B cell (primary cell): Measurements from ENCODE around the gene KSR2. TPM values are rescaled to one million over a fixed set of nuclear protein-coding genes. Genes with fewer than 3 reads are reported as not detected.

Experiments
- ATAC-seq: fragments of 200-7000 bp; cut with Tn5 transposase; one replicate; pipeline ENCODE4 v1.10.0; 2021; ENCODE audit warnings: low read depth, mild to moderate bottlenecking, moderate number of reproducible peaks, moderate library complexity
- CTCF ChIA-PET: fragments of 350-600 bp; sonication (Branson Sonifier 250); formaldehyde crosslinking; loops from one replicate; lab custom pipeline; 2021; ENCODE audit warnings: antibody characterized with exemption, inconsistent platforms; lab: Charles Lee
- POLR2A ChIA-PET: fragments of 350-600 bp; sonication (Branson Sonifier 250); formaldehyde crosslinking; loops from one replicate; lab custom pipeline; 2021; ENCODE audit warnings: antibody characterized with exemption; lab: Charles Lee
- DNase-seq: peaks from one replicate; pipeline ENCODE4 v3.0.0; 2013
- H2AFZ ChIP-seq: 2 replicates; pipeline ENCODE4 v1.6.1; 2012; ENCODE audit warnings: mild to moderate bottlenecking, low read depth, low read length; ENCODE audit not compliant: insufficient read depth, poor library complexity, severe bottlenecking
- H3K27ac ChIP-seq, 2 donors: 1 replicate in 1 of 2; 2 replicates in 1 of 2; pipeline ENCODE4 v1.5.1; 2012 to 2013; ENCODE audit warnings: low read length in 2 of 2, mild to moderate bottlenecking in 2 of 2, moderate library complexity in 1 of 2
- H3K27me3 ChIP-seq, 4 experiments: fragments of 200-600 bp in 1 of 4; sonication (generic) in 1 of 4; replicated peaks in 1 of 4; 1 replicate in 2 of 4; 2 replicates in 2 of 4; pipeline versions ENCODE4 v1.6.1 to v1.7.0; 2013 to 2016; ENCODE audit warnings: low read length in 3 of 4, mild to moderate bottlenecking in 2 of 4, mixed read lengths in 1 of 4, moderate library complexity in 1 of 4; ENCODE audit not compliant: insufficient read depth in 4 of 4, control insufficient read depth in 3 of 4; ENCODE audit errors: control extremely low read depth in 1 of 4
- H3K36me3 ChIP-seq, 2 experiments: replicated peaks in 1 of 2; 1 replicate in 1 of 2; 2 replicates in 1 of 2; pipeline versions ENCODE4 v1.6.1 to v1.7.1; 2013; ENCODE audit warnings: low read length in 1 of 2; ENCODE audit not compliant: insufficient read depth in 2 of 2, control insufficient read depth in 1 of 2; ENCODE audit errors: control extremely low read depth in 1 of 2, extremely low read depth in 1 of 2
- H3K4me1 ChIP-seq, 2 donors: fragments of 200-600 bp in 1 of 2; sonication (generic) in 1 of 2; 1 replicate in 1 of 2; 2 replicates in 1 of 2; pipeline versions ENCODE4 v1.5.1 to v1.6.1; 2013 to 2017; ENCODE audit warnings: low read length in 2 of 2; ENCODE audit not compliant: control insufficient read depth in 2 of 2, insufficient read depth in 2 of 2
- H3K4me2 ChIP-seq: replicated peaks from 2 replicates; pipeline ENCODE3; 2012; ENCODE audit warnings: mild to moderate bottlenecking, low read depth, low read length; ENCODE audit not compliant: poor library complexity, severe bottlenecking
- H3K4me3 ChIP-seq, 5 experiments: fragments of 200-600 bp in 1 of 5; sonication (generic) in 1 of 5; 1 replicate in 3 of 5; 2 replicates in 2 of 5; pipeline versions ENCODE4 v1.5.1 to v1.7.0; 2011 to 2016; ENCODE audit warnings: low read length in 4 of 5, mild to moderate bottlenecking in 4 of 5, low read depth in 2 of 5, control low read depth in 1 of 5, moderate library complexity in 1 of 5; ENCODE audit not compliant: insufficient read depth in 1 of 5; ENCODE audit errors: control extremely low read depth in 1 of 5, extremely low read depth in 1 of 5
- H3K79me2 ChIP-seq: fragments of 200-600 bp; sonication (generic); one replicate; pipeline ENCODE4 v1.6.0; 2016; ENCODE audit warnings: low read length; ENCODE audit not compliant: control insufficient read depth, insufficient read depth
- H3K9ac ChIP-seq: fragments of 200-600 bp; sonication (generic); 2 replicates; pipeline ENCODE4 v1.6.1; 2017; ENCODE audit warnings: mild to moderate bottlenecking, low read length, moderate library complexity
- H3K9me3 ChIP-seq, 3 donors: one replicate each; pipeline versions ENCODE4 v1.6.1 to v1.7.1; 2013; ENCODE audit warnings: low read length in 2 of 3; ENCODE audit not compliant: control insufficient read depth in 2 of 3, insufficient read depth in 1 of 3; ENCODE audit errors: control extremely low read depth in 1 of 3
- H4K20me1 ChIP-seq: 2 replicates; pipeline ENCODE4 v1.6.0; 2012; ENCODE audit warnings: mild to moderate bottlenecking, low read length; ENCODE audit not compliant: insufficient read depth, control insufficient read depth, poor library complexity, severe bottlenecking
- H3K27ac Mint-ChIP-seq: one replicate; pipeline ENCODE4 v1.8.0; 2021; ENCODE audit warnings: mixed read lengths
- H3K27me3 Mint-ChIP-seq: one replicate; pipeline ENCODE4 v1.8.0; 2021; ENCODE audit warnings: mixed read lengths
- H3K4me1 Mint-ChIP-seq: one replicate; pipeline ENCODE4 v1.8.0; 2021; ENCODE audit warnings: mixed read lengths
- H3K4me3 Mint-ChIP-seq: one replicate; pipeline ENCODE4 v1.8.0; 2021; ENCODE audit warnings: mixed read lengths
- H3K9me3 Mint-ChIP-seq: one replicate; pipeline ENCODE4 v1.8.0; 2022; ENCODE audit warnings: mixed read lengths; ENCODE audit not compliant: insufficient read depth
- EZH2 ChIP-seq: IDR thresholded peaks from 2 replicates; pipeline ENCODE4 v1.6.1; 2012; ENCODE audit warnings: borderline replicate concordance, low read depth, mild to moderate bottlenecking, moderate library complexity, low read length; ENCODE audit not compliant: insufficient read depth, poor library complexity, severe bottlenecking
- WGBS: methylation state at CpG from one replicate; pipeline ENCODE4 v1.1.5; 2013; ENCODE audit warnings: missing lambda C conversion rate; ENCODE audit not compliant: insufficient coverage; 5-methylcytosine and 5-hydroxymethylcytosine counted together
- intact Hi-C: fragments of 100-400 bp; cut with micrococcal nuclease; formaldehyde crosslinking; loops from one replicate; pipeline ENCODE4 v1.10.0; 2022
- polyA plus RNA-seq: library from polyadenylated mRNA; depleted of rRNA; stranded (reverse); fragments of >200 nt; gene quantifications from 2 replicates; pipeline ENCODE4 v1.2.3, GENCODE V29; 2012
- total RNA-seq, 2 donors: library from RNA; stranded (reverse); fragments of 120-200 nt in 1 of 2; gene quantifications; 1 replicate in 1 of 2; 2 replicates in 1 of 2; pipeline versions ENCODE4 v1.2.3 to v1.2.4, GENCODE V29; 2013 to 2022
- TF ChIP-seq, protein P1 (sequence below): fragments of 200-600 bp; IDR thresholded peaks from one replicate; pipeline ENCODE4 v1.8.0; 2022; ENCODE audit warnings: antibody characterized with exemption, mild to moderate bottlenecking

Gene KSR2
- total and polyA plus RNA-seq, 2 donors (not counting 1 experiment from before 2014, with no cell fraction given), result not detected

DNA sequence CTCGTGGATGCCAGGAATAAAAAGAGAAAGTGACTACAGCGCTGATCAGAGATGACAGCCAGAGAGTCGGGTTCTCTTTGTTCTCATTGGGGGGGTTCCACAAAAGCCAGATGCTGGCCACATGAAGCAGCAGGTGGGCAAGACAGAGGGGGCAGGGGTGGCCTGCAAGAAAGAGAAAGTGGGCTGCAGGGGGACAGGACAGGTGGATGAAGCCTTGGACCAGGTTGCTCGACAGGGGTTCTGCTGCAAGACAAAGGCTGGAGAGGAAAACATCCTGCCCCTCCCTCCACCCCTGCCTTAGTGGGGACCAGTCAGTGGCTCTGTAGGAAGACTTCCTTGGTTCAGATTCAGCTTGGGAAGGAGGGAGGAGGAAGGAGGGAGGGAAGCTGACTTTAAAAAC is 126.2 kb downstream of the KSR2 start:
- H3K27me3 Mint-ChIP-seq, result peaks cover 24% of the 10 kb centered on the region
- no peak overlapping the region for H3K9ac ChIP-seq
- no peak for ATAC-seq
- H3K9me3 Mint-ChIP-seq, result no peaks in the 10 kb centered on the region
- no peak overlapping the region for H3K27ac Mint-ChIP-seq
- TF ChIP-seq EZH2, result no peak
- TF ChIP-seq, protein P1, sequence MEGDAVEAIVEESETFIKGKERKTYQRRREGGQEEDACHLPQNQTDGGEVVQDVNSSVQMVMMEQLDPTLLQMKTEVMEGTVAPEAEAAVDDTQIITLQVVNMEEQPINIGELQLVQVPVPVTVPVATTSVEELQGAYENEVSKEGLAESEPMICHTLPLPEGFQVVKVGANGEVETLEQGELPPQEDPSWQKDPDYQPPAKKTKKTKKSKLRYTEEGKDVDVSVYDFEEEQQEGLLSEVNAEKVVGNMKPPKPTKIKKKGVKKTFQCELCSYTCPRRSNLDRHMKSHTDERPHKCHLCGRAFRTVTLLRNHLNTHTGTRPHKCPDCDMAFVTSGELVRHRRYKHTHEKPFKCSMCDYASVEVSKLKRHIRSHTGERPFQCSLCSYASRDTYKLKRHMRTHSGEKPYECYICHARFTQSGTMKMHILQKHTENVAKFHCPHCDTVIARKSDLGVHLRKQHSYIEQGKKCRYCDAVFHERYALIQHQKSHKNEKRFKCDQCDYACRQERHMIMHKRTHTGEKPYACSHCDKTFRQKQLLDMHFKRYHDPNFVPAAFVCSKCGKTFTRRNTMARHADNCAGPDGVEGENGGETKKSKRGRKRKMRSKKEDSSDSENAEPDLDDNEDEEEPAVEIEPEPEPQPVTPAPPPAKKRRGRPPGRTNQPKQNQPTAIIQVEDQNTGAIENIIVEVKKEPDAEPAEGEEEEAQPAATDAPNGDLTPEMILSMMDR, result no peak
- H2AFZ ChIP-seq, result no peak overlapping the region
- ChIA-PET CTCF (no interaction called here), POLR2A (no interaction called here)
- H3K4me3 Mint-ChIP-seq, result no peak overlapping the region
- no peaks in the 10 kb centered on the region for H3K4me1 Mint-ChIP-seq
- no peak for DNase-seq
- no peaks in the 10 kb centered on the region for H3K79me2 ChIP-seq
- H3K4me3 ChIP-seq, result no peak overlapping the region
- H3K4me2 ChIP-seq, result no peak overlapping the region
- WGBS, result 53% methylated on average over 3 of the region's 4 CpGs
- H4K20me1 ChIP-seq, result no peaks in the 10 kb centered on the region
- intact Hi-C loops, result no loop called here
- H3K4me1 ChIP-seq, result no peaks in the 10 kb centered on the region
- H3K36me3 ChIP-seq, result no peaks in the 10 kb centered on the region
- H3K27ac ChIP-seq, result no peak overlapping the region
- H3K27me3 ChIP-seq, result peaks cover 0 to 12% (median 0%) of the 10 kb centered on the region in 4 experiments
- peaks cover 0 to 9% (median 0%) of the 10 kb centered on the region in 3 donors for H3K9me3 ChIP-seq

DNA sequence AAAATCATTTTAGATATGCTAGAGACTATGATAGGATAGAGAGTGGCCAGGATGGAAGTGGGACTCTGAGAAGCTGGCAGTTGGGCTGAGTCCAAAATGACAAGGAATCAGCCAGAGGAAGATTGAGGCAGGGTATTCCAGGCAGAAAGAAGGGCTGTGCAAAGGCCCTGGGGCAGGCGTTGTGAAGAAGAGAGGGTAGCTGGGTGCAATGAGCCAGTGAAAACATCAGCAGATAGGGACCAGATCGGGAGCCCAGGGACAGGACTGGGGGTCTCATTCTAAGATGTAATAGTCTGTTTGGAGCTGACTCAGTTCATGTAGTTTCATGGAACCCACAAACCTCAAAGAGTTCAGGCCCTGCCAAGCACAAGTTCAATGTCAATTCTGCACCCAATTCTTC is 126.6 kb downstream of the KSR2 start:
- no peaks in the 10 kb centered on the region for H3K79me2 ChIP-seq
- no peak overlapping the region for H3K4me3 ChIP-seq
- H4K20me1 ChIP-seq, result no peaks in the 10 kb centered on the region
- no peak overlapping the region for H3K27ac ChIP-seq
- WGBS, result 89% methylated on average over 2 of the region's 2 CpGs
- Mint-ChIP-seq H3K27me3 (peaks cover 28% of the 10 kb centered on the region), H3K27ac (no peak overlapping the region), H3K9me3 (no peaks in the 10 kb centered on the region), H3K4me1 (peaks cover 2% of the 10 kb centered on the region), H3K4me3 (no peak overlapping the region)
- DNase-seq, result no peak
- ChIA-PET POLR2A (no interaction called here), CTCF (interaction anchor here (1.6 kb wide), 1 partner anchor 8 kb away, joined by 4 read pairs; no protein-coding TSS in a partner anchor)
- TF ChIP-seq, protein P1, result no peak
- TF ChIP-seq EZH2, result no peak
- H2AFZ ChIP-seq, result no peak overlapping the region
- H3K4me2 ChIP-seq, result no peak overlapping the region
- H3K9me3 ChIP-seq, result peaks cover 0 to 9% (median 0%) of the 10 kb centered on the region in 3 donors
- H3K4me1 ChIP-seq, result no peaks in the 10 kb centered on the region
- no peak overlapping the region for H3K9ac ChIP-seq
- no peak for ATAC-seq
- H3K27me3 ChIP-seq, result peaks cover 0 to 8% (median 0%) of the 10 kb centered on the region in 4 experiments
- intact Hi-C loops, result no loop called here
- H3K36me3 ChIP-seq, result no peaks in the 10 kb centered on the region
